SU-DHL-6 (cell line): Measurements from ENCODE around the gene MAST4.

Experiments used
- CTCF ChIP-seq: fragments of 200-600 bp; sonication (generic); IDR thresholded peaks from one replicate; pipeline ENCODE4 v1.5.1; 2017; ENCODE audit warnings: antibody characterized with exemption, mild to moderate bottlenecking, low read length, moderate library complexity; ENCODE audit not compliant: insufficient read depth, poor library complexity, severe bottlenecking
- EZH2phosphoT487 ChIP-seq: fragments of 200-600 bp; sonication (generic), shearing (Covaris generic); conservative IDR thresholded peaks from 2 replicates; pipeline ENCODE4 v1.6.1; 2018; ENCODE audit warnings: mild to moderate bottlenecking, antibody characterized with exemption, low read length, moderate library complexity, mixed read lengths

- no peak for TF ChIP-seq CTCF
- TF ChIP-seq EZH2phosphoT487, result no peak
Measured at GRCh38 chr5:66870708-66871107, 274.5 kb downstream of the MAST4 start.
